ENCODE data around the gene VSTM5.

VSTM5 gene

GRCh38 chr11:93804879-93805278 is 45.5 kb downstream of the VSTM5 start:
- peaks cover 86% of the 10 kb centered on the region for H3K36me3 ChIP-seq (ENCODE audit: control insufficient read depth, low read length)
- TF ChIP-seq EZH2phosphoT487 (IDR thresholded peaks at IDR 0.05; ENCODE audit: borderline replicate concordance, low read length): no peak
- no peaks in the 10 kb centered on the region for H3F3A ChIP-seq (ENCODE audit: control insufficient read depth, insufficient read depth)
- H3K9me2 ChIP-seq (replicated peaks; ENCODE audit: control insufficient read depth, low read length): no peaks in the 10 kb centered on the region
- no peak overlapping the region for H3K27ac ChIP-seq (ENCODE audit: low read depth, low read length)
- no peaks in the 10 kb centered on the region for H3K4me1 ChIP-seq (ENCODE audit: control insufficient read depth, low read length)
- H3K9me3 ChIP-seq (ENCODE audit: control insufficient read depth, insufficient read depth, low read length): no peaks in the 10 kb centered on the region
- no peak overlapping the region for H3K4me2 ChIP-seq (ENCODE audit: low read length)
- H3K4me3 ChIP-seq (ENCODE audit: low read length): no peak overlapping the region
- peaks cover 14% of the 10 kb centered on the region for H3K79me2 ChIP-seq (ENCODE audit: control insufficient read depth, low read length)
- H3K27me3 ChIP-seq (ENCODE audit: control insufficient read depth, low read length): no peaks in the 10 kb centered on the region
- no peaks in the 10 kb centered on the region for H4K20me1 ChIP-seq (ENCODE audit: control insufficient read depth, insufficient read depth, low read depth, low read length)

GRCh38 chr11:93801366-93801765 is 49.1 kb downstream of the VSTM5 start:
- Histone ChIP-seq H3K9me2 (replicated peaks; ENCODE audit: control insufficient read depth, low read length) (no peaks in the 10 kb centered on the region), H3K4me1 (ENCODE audit: control insufficient read depth, low read length) (no peaks in the 10 kb centered on the region), H3F3A (ENCODE audit: control insufficient read depth, insufficient read depth) (peaks cover 3% of the 10 kb centered on the region; the same call in 1 of the 2 replicates), H4K20me1 (ENCODE audit: control insufficient read depth, insufficient read depth, low read depth, low read length) (no peaks in the 10 kb centered on the region), H3K27ac (ENCODE audit: low read depth, low read length) (no peak overlapping the region), H3K79me2 (ENCODE audit: control insufficient read depth, low read length) (peaks cover 21% of the 10 kb centered on the region), H3K4me2 (ENCODE audit: low read length) (no peak overlapping the region), H3K27me3 (ENCODE audit: control insufficient read depth, low read length) (no peaks in the 10 kb centered on the region), H3K36me3 (ENCODE audit: control insufficient read depth, low read length) (peaks cover 86% of the 10 kb centered on the region), H3K9me3 (ENCODE audit: control insufficient read depth, insufficient read depth, low read length) (no peaks in the 10 kb centered on the region), H3K4me3 (ENCODE audit: low read length) (no peak overlapping the region)
- TF ChIP-seq EZH2phosphoT487 (IDR thresholded peaks at IDR 0.05; ENCODE audit: borderline replicate concordance, low read length): no peak
- TF ChIP-seq, protein P1, sequence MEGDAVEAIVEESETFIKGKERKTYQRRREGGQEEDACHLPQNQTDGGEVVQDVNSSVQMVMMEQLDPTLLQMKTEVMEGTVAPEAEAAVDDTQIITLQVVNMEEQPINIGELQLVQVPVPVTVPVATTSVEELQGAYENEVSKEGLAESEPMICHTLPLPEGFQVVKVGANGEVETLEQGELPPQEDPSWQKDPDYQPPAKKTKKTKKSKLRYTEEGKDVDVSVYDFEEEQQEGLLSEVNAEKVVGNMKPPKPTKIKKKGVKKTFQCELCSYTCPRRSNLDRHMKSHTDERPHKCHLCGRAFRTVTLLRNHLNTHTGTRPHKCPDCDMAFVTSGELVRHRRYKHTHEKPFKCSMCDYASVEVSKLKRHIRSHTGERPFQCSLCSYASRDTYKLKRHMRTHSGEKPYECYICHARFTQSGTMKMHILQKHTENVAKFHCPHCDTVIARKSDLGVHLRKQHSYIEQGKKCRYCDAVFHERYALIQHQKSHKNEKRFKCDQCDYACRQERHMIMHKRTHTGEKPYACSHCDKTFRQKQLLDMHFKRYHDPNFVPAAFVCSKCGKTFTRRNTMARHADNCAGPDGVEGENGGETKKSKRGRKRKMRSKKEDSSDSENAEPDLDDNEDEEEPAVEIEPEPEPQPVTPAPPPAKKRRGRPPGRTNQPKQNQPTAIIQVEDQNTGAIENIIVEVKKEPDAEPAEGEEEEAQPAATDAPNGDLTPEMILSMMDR (IDR thresholded peaks at IDR 0.05; ENCODE audit: low read depth, low read length, poor library complexity, severe bottlenecking): no peak

- no peaks in the 10 kb centered on the region for H4K20me1 ChIP-seq (ENCODE audit: control insufficient read depth, insufficient read depth, low read depth, low read length)
- no peak overlapping the region for H3K4me3 ChIP-seq (ENCODE audit: low read length)
- peaks cover 3% of the 10 kb centered on the region; the same call in 1 of the 2 replicates for H3F3A ChIP-seq (ENCODE audit: control insufficient read depth, insufficient read depth)
- H3K4me2 ChIP-seq (ENCODE audit: low read length): no peak overlapping the region
- peaks cover 87% of the 10 kb centered on the region for H3K36me3 ChIP-seq (ENCODE audit: control insufficient read depth, low read length)
- H3K9me3 ChIP-seq (ENCODE audit: control insufficient read depth, insufficient read depth, low read length): no peaks in the 10 kb centered on the region
- H3K79me2 ChIP-seq (ENCODE audit: control insufficient read depth, low read length): peaks cover 24% of the 10 kb centered on the region
- no peaks in the 10 kb centered on the region for H3K27me3 ChIP-seq (ENCODE audit: control insufficient read depth, low read length)
- H3K27ac ChIP-seq (ENCODE audit: low read depth, low read length): no peak overlapping the region
- H3K4me1 ChIP-seq (ENCODE audit: control insufficient read depth, low read length): no peaks in the 10 kb centered on the region
- H3K9me2 ChIP-seq (replicated peaks; ENCODE audit: control insufficient read depth, low read length): no peaks in the 10 kb centered on the region
- TF ChIP-seq, protein P1 (IDR thresholded peaks at IDR 0.05; ENCODE audit: low read depth, low read length, poor library complexity, severe bottlenecking): no peak
- no peak for TF ChIP-seq EZH2phosphoT487 (IDR thresholded peaks at IDR 0.05; ENCODE audit: borderline replicate concordance, low read length)
Measured at GRCh38 chr11:93796441-93797231, 53.8 kb downstream of the VSTM5 start.

DNA sequence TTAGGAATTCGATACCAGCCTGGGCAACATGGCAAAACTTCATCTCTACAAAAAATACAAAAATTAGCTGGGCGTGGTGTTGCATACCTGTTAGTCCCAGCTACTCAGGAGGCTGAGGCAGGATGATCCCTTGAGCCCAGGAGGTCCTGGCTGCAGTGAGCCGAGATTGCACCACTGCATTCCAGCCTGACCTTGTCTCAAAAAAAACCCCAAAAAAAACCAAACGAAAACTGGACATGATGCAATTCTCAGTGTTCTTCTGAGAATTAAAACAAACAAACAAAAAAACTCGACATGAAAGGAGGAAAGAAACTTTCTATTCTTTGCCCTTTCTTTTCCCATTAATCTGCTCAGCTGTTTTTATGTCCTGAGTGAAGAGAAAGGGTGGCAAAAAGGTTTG is 58.9 kb downstream of the VSTM5 start:
- Histone ChIP-seq H3K79me2 (ENCODE audit: control insufficient read depth, low read length) (peaks cover 56% of the 10 kb centered on the region), H3K36me3 (ENCODE audit: control insufficient read depth, low read length) (peaks cover 92% of the 10 kb centered on the region), H3K4me1 (ENCODE audit: control insufficient read depth, low read length) (peaks cover 5% of the 10 kb centered on the region), H3K9me3 (ENCODE audit: control insufficient read depth, insufficient read depth, low read length) (no peaks in the 10 kb centered on the region), H3K27ac (ENCODE audit: low read depth, low read length) (no peak overlapping the region), H3K4me2 (ENCODE audit: low read length) (no peak overlapping the region), H3K4me3 (ENCODE audit: low read length) (no peak overlapping the region), H3K27me3 (ENCODE audit: control insufficient read depth, low read length) (no peaks in the 10 kb centered on the region), H3F3A (ENCODE audit: control insufficient read depth, insufficient read depth) (no peaks in the 10 kb centered on the region), H4K20me1 (ENCODE audit: control insufficient read depth, insufficient read depth, low read depth, low read length) (peaks cover 10% of the 10 kb centered on the region; the same call in 1 of the 2 replicates), H3K9me2 (replicated peaks; ENCODE audit: control insufficient read depth, low read length) (no peaks in the 10 kb centered on the region)
- TF ChIP-seq, protein P1 (IDR thresholded peaks at IDR 0.05; ENCODE audit: low read depth, low read length, poor library complexity, severe bottlenecking): no peak
- TF ChIP-seq EZH2phosphoT487 (IDR thresholded peaks at IDR 0.05; ENCODE audit: borderline replicate concordance, low read length): no peak

Data from DOHH2 (cell line).